Stomach (tissue), 9 donors: ENCODE measurements around the gene TRPV3. TPM values are rescaled to one million over a fixed set of nuclear protein-coding genes. Genes with fewer than 3 reads are reported as not detected.

Experiments
- DNase-seq, 2 donors: peaks; one replicate each; pipeline versions ENCODE4 v3.0.0 to v3.0.0-alpha.2; 2013 to 2019
- H3K27ac ChIP-seq, 5 donors: fragments of 200-600 bp in 4 of 5; sonication (generic) in 4 of 5; one replicate each; pipeline ENCODE4 v1.5.1; 2013 to 2019; ENCODE audit warnings: mild to moderate bottlenecking in 1 of 5, moderate library complexity in 1 of 5
- H3K27me3 ChIP-seq, 3 donors: fragments of 200-600 bp; sonication (generic); one replicate each; pipeline ENCODE4 v1.5.1; 2017 to 2019; ENCODE audit warnings: mixed run types in 1 of 3
- H3K36me3 ChIP-seq, 4 donors: fragments of 200-600 bp; sonication (generic); 1 replicate in 3 of 4; 2 replicates in 1 of 4; pipeline ENCODE4 v1.5.1; 2016 to 2019
- H3K4me1 ChIP-seq, 4 donors: fragments of 200-600 bp; sonication (generic); one replicate each; pipeline ENCODE4 v1.5.1; 2016 to 2019
- H3K4me3 ChIP-seq, 4 donors: fragments of 200-600 bp; sonication (generic) in 3 of 4; one replicate each; pipeline ENCODE4 v1.5.1; 2016 to 2019; ENCODE audit warnings: mild to moderate bottlenecking in 1 of 4
- H3K9me3 ChIP-seq, 4 donors: fragments of 200-600 bp; sonication (generic); one replicate each; pipeline ENCODE4 v1.5.1; 2016 to 2019
- CTCF ChIP-seq, 7 experiments: fragments of 450-650 bp in 4 of 7; fragments of 200-600 bp in 3 of 7; sonication (generic) in 3 of 7; IDR thresholded peaks; one replicate each; pipeline ENCODE4 v1.5.1; 2016 to 2019; ENCODE audit warnings: antibody characterized with exemption in 7 of 7, control low read depth in 2 of 7, mild to moderate bottlenecking in 1 of 7
- EP300 ChIP-seq: sonication (generic); formaldehyde crosslinking; IDR thresholded peaks from one replicate; pipeline ENCODE4 v1.6.1; 2017; ENCODE audit warnings: antibody characterized with exemption
- POLR2A ChIP-seq, 4 donors: fragments of 450-650 bp; IDR thresholded peaks; one replicate each; pipeline ENCODE4 v1.6.1; 2016; ENCODE audit warnings: antibody characterized with exemption in 4 of 4, control low read depth in 2 of 4, mild to moderate bottlenecking in 1 of 4, moderate library complexity in 1 of 4
- POLR2AphosphoS5 ChIP-seq, 3 donors: sonication (generic); formaldehyde crosslinking; IDR thresholded peaks; one replicate each; pipeline ENCODE4 v1.6.1; 2016; ENCODE audit warnings: antibody characterized with exemption in 3 of 3
- WGBS, 5 donors: extraction: QIAGEN DNeasy Blood & Tissue Kit in 3 of 5; methylation state at CpG; one replicate each; pipeline versions ENCODE4 v1.1.5 to v1.1.7; 2013 to 2018; 5-methylcytosine and 5-hydroxymethylcytosine counted together
- intact Hi-C: fragments of 100-400 bp; cut with DNase I; formaldehyde crosslinking; loops from one replicate; pipeline ENCODE4 v1.15.1; 2023; ENCODE audit warnings: low total_unique reads
- polyA plus RNA-seq, 3 donors: library from polyadenylated mRNA; stranded (reverse); fragments of 200-250 nt; gene quantifications; one replicate each; pipeline ENCODE4 v1.2.3, GENCODE V29; 2013
- total RNA-seq, 5 donors: library from RNA; depleted of rRNA; stranded (reverse); fragments of >200 nt; gene quantifications; one replicate each; pipeline versions ENCODE4 v1.1.0 to v1.2.3, GENCODE V29; 2014 to 2016
- donor health status: healthy with polysubstance abuse.
- donor health status: Bipolar disorder and iron deficiency.
- donor health status: healthy.

The TRPV3 gene
- total and polyA plus RNA-seq, 8 donors: under 0.01 to 6.7 (median 0.33) TPM; not detected in 1

GRCh38 chr17:3544365-3544764 lies 13.2 kb downstream of the TRPV3 start:
- intact Hi-C loops: no loop called here
- Histone ChIP-seq H3K9me3 (no peaks in the 10 kb centered on the region), H3K36me3 (no peaks in the 10 kb centered on the region), H3K27me3 (no peaks in the 10 kb centered on the region), H3K4me3 (no peak overlapping the region), H3K4me1 (no peaks in the 10 kb centered on the region), H3K27ac (no peak overlapping the region)
- WGBS, 5 donors: 83 to 92% (median 88%) methylated on average over 5 of the region's 5 CpGs
- no peak for DNase-seq
- no peak for TF ChIP-seq POLR2A (IDR thresholded peaks at IDR 0.05)
- no peak for TF ChIP-seq POLR2AphosphoS5 (IDR thresholded peaks at IDR 0.05)
- no peak for TF ChIP-seq CTCF (IDR thresholded peaks at IDR 0.05)
- TF ChIP-seq EP300: no peak

GRCh38 chr17:3543453-3543852 lies 14.2 kb downstream of the TRPV3 start:
- DNase-seq: peak in 1 of 2 donors; percentile 27
- H3K27ac ChIP-seq: no peak overlapping the region
- intact Hi-C loops: no loop called here
- no peaks in the 10 kb centered on the region for H3K9me3 ChIP-seq
- 58 to 87% (median 82%) methylated on average over 10 of the region's 10 CpGs for WGBS, 5 donors
- H3K27me3 ChIP-seq: no peaks in the 10 kb centered on the region
- H3K4me1 ChIP-seq: no peaks in the 10 kb centered on the region
- no peak overlapping the region for H3K4me3 ChIP-seq
- no peaks in the 10 kb centered on the region for H3K36me3 ChIP-seq
- TF ChIP-seq EP300 (no peak), POLR2A (IDR thresholded peaks at IDR 0.05) (no peak), POLR2AphosphoS5 (IDR thresholded peaks at IDR 0.05) (no peak), CTCF (IDR thresholded peaks at IDR 0.05) (no peak)

- TF ChIP-seq CTCF (IDR thresholded peaks at IDR 0.05) (no peak), POLR2A (IDR thresholded peaks at IDR 0.05) (no peak), EP300 (no peak), POLR2AphosphoS5 (IDR thresholded peaks at IDR 0.05) (no peak)
- Histone ChIP-seq H3K36me3 (no peaks in the 10 kb centered on the region), H3K27ac (no peak overlapping the region), H3K9me3 (no peaks in the 10 kb centered on the region), H3K27me3 (no peaks in the 10 kb centered on the region), H3K4me3 (no peak overlapping the region), H3K4me1 (no peaks in the 10 kb centered on the region)
- peak in 1 of 2 donors; percentile 30 for DNase-seq
- intact Hi-C loops: no loop called here
- 66 to 77% (median 69%) methylated on average over 12 to 16 of the region's 16 CpGs for WGBS, 5 donors
Observed at GRCh38 chr17:3542410-3543088, 15.1 kb downstream of the TRPV3 start.

- no peak for TF ChIP-seq EP300
- H3K4me1 ChIP-seq: peaks cover 0 to 10% (median 6%) of the 10 kb centered on the region in 4 donors
- no peak for DNase-seq
- no peaks in the 10 kb centered on the region for H3K9me3 ChIP-seq
- H3K27me3 ChIP-seq: peaks cover 0 to 11% (median 0%) of the 10 kb centered on the region in 3 donors
- no peak overlapping the region for H3K27ac ChIP-seq
- 73 to 83% (median 77%) methylated on average over 8 of the region's 8 CpGs for WGBS, 5 donors
- no peaks in the 10 kb centered on the region for H3K36me3 ChIP-seq
- H3K4me3 ChIP-seq: no peak overlapping the region
- intact Hi-C loops: no loop called here
Observed at GRCh38 chr17:3539881-3540540, 17.6 kb downstream of the TRPV3 start.

- no peaks in the 10 kb centered on the region for H3K9me3 ChIP-seq
- WGBS, 5 donors: 75 to 84% (median 78%) methylated on average over 5 of the region's 5 CpGs
- no peak overlapping the region for H3K27ac ChIP-seq
- peak in 1 of 2 donors; percentile 68 for DNase-seq
- TF ChIP-seq CTCF (IDR thresholded peaks at IDR 0.05) (no peak), EP300 (no peak), POLR2AphosphoS5 (IDR thresholded peaks at IDR 0.05) (no peak), POLR2A (IDR thresholded peaks at IDR 0.05) (no peak)
- intact Hi-C loops: no loop called here
- H3K27me3 ChIP-seq: peaks cover 0 to 22% (median 7%) of the 10 kb centered on the region in 3 donors
- H3K36me3 ChIP-seq: no peaks in the 10 kb centered on the region
- peaks cover 0 to 14% (median 6%) of the 10 kb centered on the region in 4 donors for H3K4me1 ChIP-seq
- no peak overlapping the region for H3K4me3 ChIP-seq
Observed at GRCh38 chr17:3536716-3537115, 20.9 kb downstream of the TRPV3 start.
